Measurements from ENCODE around the gene WDR88.

The WDR88 gene

DNA sequence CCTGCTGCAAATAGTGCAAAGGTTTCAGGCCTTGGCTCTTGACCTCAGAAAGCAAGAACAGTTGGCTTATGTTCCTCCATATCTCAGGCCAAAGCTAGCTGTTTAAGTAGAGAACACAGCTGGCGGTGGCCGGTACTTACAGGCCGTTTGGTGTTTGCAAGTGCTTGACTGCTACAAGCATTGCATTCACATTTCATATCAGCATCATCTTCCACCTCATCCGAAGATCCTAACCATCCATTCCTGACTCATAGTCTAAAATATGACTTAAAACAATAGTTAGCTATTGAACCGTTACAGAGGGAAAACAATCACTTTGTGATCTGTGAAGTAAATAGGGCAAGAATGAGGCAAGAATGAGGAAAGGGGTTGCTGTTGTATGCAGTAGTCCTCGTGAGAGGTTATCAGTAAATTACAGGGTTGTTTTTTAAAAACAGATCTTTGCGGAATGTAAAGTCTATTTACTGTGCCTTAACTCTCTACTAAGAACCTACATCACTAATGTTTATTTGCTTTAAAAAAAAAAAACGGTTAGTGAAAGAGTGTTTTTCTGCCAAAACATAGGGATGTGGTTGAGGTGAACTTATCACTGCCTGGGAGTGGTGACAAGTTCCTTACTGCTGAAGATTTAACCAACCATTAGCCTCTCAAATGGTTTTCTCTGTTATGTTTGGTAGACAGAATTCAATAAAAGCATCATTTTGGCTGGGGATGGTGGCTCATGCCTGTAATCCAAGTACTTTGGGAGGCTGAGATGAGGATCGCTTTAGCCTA is 21.6 kb upstream of the WDR88 start:
- DNase-seq (ENCODE audit: low read depth in 1 of 2, low spot score in 1 of 2) = no peak
- Histone ChIP-seq H3K4me3 (replicated peaks; ENCODE audit: insufficient read depth, low read length) (no peak overlapping the region), H3K27me3 (ENCODE audit: insufficient read depth, poor library complexity, severe bottlenecking) (no peaks in the 10 kb centered on the region), H3K27ac (replicated peaks) (no peak overlapping the region)
- no peak for TF ChIP-seq POLR2AphosphoS5 (IDR thresholded peaks at IDR 0.05; ENCODE audit: low read depth)
- TF ChIP-seq, protein P1, sequence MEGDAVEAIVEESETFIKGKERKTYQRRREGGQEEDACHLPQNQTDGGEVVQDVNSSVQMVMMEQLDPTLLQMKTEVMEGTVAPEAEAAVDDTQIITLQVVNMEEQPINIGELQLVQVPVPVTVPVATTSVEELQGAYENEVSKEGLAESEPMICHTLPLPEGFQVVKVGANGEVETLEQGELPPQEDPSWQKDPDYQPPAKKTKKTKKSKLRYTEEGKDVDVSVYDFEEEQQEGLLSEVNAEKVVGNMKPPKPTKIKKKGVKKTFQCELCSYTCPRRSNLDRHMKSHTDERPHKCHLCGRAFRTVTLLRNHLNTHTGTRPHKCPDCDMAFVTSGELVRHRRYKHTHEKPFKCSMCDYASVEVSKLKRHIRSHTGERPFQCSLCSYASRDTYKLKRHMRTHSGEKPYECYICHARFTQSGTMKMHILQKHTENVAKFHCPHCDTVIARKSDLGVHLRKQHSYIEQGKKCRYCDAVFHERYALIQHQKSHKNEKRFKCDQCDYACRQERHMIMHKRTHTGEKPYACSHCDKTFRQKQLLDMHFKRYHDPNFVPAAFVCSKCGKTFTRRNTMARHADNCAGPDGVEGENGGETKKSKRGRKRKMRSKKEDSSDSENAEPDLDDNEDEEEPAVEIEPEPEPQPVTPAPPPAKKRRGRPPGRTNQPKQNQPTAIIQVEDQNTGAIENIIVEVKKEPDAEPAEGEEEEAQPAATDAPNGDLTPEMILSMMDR (IDR thresholded peaks at IDR 0.05; ENCODE audit: insufficient read depth, low read length) = no peak
- no peak for TF ChIP-seq SPI1 (IDR thresholded peaks at IDR 0.05; ENCODE audit: borderline replicate concordance, low read depth)
- TF ChIP-seq GABPA (IDR thresholded peaks at IDR 0.05; ENCODE audit: low read depth) = no peak
- TF ChIP-seq, protein P2, sequence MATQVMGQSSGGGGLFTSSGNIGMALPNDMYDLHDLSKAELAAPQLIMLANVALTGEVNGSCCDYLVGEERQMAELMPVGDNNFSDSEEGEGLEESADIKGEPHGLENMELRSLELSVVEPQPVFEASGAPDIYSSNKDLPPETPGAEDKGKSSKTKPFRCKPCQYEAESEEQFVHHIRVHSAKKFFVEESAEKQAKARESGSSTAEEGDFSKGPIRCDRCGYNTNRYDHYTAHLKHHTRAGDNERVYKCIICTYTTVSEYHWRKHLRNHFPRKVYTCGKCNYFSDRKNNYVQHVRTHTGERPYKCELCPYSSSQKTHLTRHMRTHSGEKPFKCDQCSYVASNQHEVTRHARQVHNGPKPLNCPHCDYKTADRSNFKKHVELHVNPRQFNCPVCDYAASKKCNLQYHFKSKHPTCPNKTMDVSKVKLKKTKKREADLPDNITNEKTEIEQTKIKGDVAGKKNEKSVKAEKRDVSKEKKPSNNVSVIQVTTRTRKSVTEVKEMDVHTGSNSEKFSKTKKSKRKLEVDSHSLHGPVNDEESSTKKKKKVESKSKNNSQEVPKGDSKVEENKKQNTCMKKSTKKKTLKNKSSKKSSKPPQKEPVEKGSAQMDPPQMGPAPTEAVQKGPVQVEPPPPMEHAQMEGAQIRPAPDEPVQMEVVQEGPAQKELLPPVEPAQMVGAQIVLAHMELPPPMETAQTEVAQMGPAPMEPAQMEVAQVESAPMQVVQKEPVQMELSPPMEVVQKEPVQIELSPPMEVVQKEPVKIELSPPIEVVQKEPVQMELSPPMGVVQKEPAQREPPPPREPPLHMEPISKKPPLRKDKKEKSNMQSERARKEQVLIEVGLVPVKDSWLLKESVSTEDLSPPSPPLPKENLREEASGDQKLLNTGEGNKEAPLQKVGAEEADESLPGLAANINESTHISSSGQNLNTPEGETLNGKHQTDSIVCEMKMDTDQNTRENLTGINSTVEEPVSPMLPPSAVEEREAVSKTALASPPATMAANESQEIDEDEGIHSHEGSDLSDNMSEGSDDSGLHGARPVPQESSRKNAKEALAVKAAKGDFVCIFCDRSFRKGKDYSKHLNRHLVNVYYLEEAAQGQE (IDR thresholded peaks at IDR 0.05; ENCODE audit: insufficient replicate concordance, low read depth) = no peak

DNA sequence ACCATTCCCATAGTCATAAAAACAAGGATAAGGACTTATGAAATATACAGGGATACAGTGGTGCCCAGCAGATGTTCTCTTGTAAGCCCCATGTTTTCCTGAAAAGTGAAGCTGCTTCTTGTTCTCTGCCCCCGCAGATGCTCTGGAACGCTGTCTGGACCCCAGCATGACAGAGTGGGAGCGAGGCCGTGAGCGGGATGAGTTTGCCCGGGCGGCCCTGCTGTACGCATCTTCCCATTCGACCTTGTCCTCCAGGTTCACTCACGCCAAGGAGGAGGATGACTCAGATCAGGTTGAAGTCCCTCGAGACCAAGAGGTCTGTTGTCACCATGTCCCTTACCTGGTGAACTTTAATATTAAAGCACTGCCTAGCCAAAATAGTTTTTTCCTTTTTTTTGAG is 20.3 kb upstream of the WDR88 start:
- Histone ChIP-seq H3K27me3 (ENCODE audit: insufficient read depth, poor library complexity, severe bottlenecking) (no peaks in the 10 kb centered on the region), H3K4me3 (replicated peaks; ENCODE audit: insufficient read depth, low read length) (no peak overlapping the region), H3K27ac (replicated peaks) (no peak overlapping the region)
- TF ChIP-seq POLR2AphosphoS5 (IDR thresholded peaks at IDR 0.05; ENCODE audit: low read depth) (no peak), SPI1 (IDR thresholded peaks at IDR 0.05; ENCODE audit: borderline replicate concordance, low read depth) (no peak)
- TF ChIP-seq, protein P2 (IDR thresholded peaks at IDR 0.05; ENCODE audit: insufficient replicate concordance, low read depth) = no peak
- no peak for DNase-seq (ENCODE audit: low read depth in 1 of 2, low spot score in 1 of 2)

DNA sequence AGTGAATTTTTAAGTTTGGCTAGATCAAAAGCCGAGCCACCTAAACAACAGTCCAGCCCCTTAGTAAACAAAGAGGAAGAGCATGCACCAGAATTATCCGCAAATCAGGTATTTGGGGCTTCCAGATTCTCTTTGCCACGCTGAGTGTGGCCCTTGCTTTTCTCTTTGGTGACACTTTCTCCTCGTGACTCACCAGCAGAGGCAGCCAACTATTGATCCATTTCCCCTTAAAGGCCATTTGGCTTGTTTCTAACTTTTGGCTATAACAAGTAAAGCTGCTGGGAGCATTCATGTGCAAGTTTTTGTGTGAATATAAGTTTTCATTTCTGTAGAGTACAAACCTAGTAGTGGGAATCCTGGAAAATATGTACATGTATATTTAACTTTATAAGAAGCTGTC is 17.6 kb upstream of the WDR88 start:
- no peak overlapping the region for H3K27ac ChIP-seq (replicated peaks)
- no peak for DNase-seq (ENCODE audit: low read depth in 1 of 2, low spot score in 1 of 2)
- TF ChIP-seq GABPA (IDR thresholded peaks at IDR 0.05; ENCODE audit: low read depth) = no peak
- no peak for TF ChIP-seq SPI1 (IDR thresholded peaks at IDR 0.05; ENCODE audit: borderline replicate concordance, low read depth)
- TF ChIP-seq, protein P1 (IDR thresholded peaks at IDR 0.05; ENCODE audit: insufficient read depth, low read length) = no peak
- TF ChIP-seq, protein P2 (IDR thresholded peaks at IDR 0.05; ENCODE audit: insufficient replicate concordance, low read depth) = no peak
- no peak for TF ChIP-seq POLR2AphosphoS5 (IDR thresholded peaks at IDR 0.05; ENCODE audit: low read depth)
- H3K4me3 ChIP-seq (replicated peaks; ENCODE audit: insufficient read depth, low read length) = no peak overlapping the region
- no peaks in the 10 kb centered on the region for H3K27me3 ChIP-seq (ENCODE audit: insufficient read depth, poor library complexity, severe bottlenecking)
